Umbilical cord (tissue), 2 donors: ENCODE results near the gene HRG. TPM values are rescaled to one million over a fixed set of nuclear protein-coding genes. Genes with fewer than 3 reads are reported as not detected.

Source experiments
- DNase-seq: peaks from one replicate; pipeline ENCODE4 v3.0.0-alpha.2; 2015; ENCODE audit warnings: low spot score
- total RNA-seq: library from RNA; depleted of rRNA; stranded (reverse); fragments of >200 nt; gene quantifications from one replicate; pipeline ENCODE4 v1.2.3, GENCODE V29; 2014; ENCODE audit warnings: low replicate concordance; ENCODE audit not compliant: insufficient read depth

HRG gene
- total RNA-seq, 1 donor from 2014 or later: 1.9 TPM

- no peak for DNase-seq
Observed at GRCh38 chr3:186637686-186638085, 28.1 kb upstream of the HRG start.

- no peak for DNase-seq
Observed at GRCh38 chr3:186638259-186638658, 27.6 kb upstream of the HRG start.

- DNase-seq: no peak
Observed at GRCh38 chr3:186639778-186640472, 25.9 kb upstream of the HRG start, which contains the start of gene FETUB. Gene FETUB, plus strand, starts transcription at chr3:186640399. Its CDS starts 62 bp downstream, at chr3:186640461.

GRCh38 chr3:186640473-186640818 is 25.4 kb upstream of the HRG start:
- DNase-seq: peak; percentile 18

GRCh38 chr3:186640929-186641328 is 24.9 kb upstream of the HRG start:
- no peak for DNase-seq

GRCh38 chr3:186642014-186642413 is 23.8 kb upstream of the HRG start:
- no peak for DNase-seq

- no peak for DNase-seq
Observed at GRCh38 chr3:186643493-186643892, 22.3 kb upstream of the HRG start.

- DNase-seq: peak; percentile 3
Observed at GRCh38 chr3:186644683-186645082, 21.1 kb upstream of the HRG start.

GRCh38 chr3:186646106-186646505 is 19.7 kb upstream of the HRG start:
- no peak for DNase-seq

GRCh38 chr3:186646841-186647240 is 19.0 kb upstream of the HRG start:
- DNase-seq: no peak

- DNase-seq: no peak
Observed at GRCh38 chr3:186648851-186649250, 17.0 kb upstream of the HRG start.

GRCh38 chr3:186651678-186652215 is 14.1 kb upstream of the HRG start:
- no peak for DNase-seq

- DNase-seq: no peak
Observed at GRCh38 chr3:186653080-186653707, 12.6 kb upstream of the HRG start.

- DNase-seq: no peak
Observed at GRCh38 chr3:186653984-186654383, 11.8 kb upstream of the HRG start.

GRCh38 chr3:186663361-186664118 is 2.3 kb upstream of the HRG start:
- DNase-seq: no peak

- DNase-seq: no peak
Observed at GRCh38 chr3:186664119-186664495, 1.7 kb upstream of the HRG start.

GRCh38 chr3:186664506-186664905 is 1.3 kb upstream of the HRG start:
- no peak for DNase-seq

GRCh38 chr3:186668426-186668825 is 2.6 kb downstream of the HRG start:
- DNase-seq: no peak

GRCh38 chr3:186669378-186670084 is 3.7 kb downstream of the HRG start:
- no peak for DNase-seq

- DNase-seq: no peak
Observed at GRCh38 chr3:186670155-186670554, 4.3 kb downstream of the HRG start.

GRCh38 chr3:186671051-186671450 is 5.2 kb downstream of the HRG start:
- DNase-seq: no peak

- no peak for DNase-seq
Observed at GRCh38 chr3:186678604-186679003, 12.8 kb downstream of the HRG start.
